ENCODE data around the gene ZBTB46.

Gene ZBTB46

GRCh38 chr20:63696306-63696627, 134.8 kb downstream of the ZBTB46 start:
- no peak for FAIRE-seq

DNA sequence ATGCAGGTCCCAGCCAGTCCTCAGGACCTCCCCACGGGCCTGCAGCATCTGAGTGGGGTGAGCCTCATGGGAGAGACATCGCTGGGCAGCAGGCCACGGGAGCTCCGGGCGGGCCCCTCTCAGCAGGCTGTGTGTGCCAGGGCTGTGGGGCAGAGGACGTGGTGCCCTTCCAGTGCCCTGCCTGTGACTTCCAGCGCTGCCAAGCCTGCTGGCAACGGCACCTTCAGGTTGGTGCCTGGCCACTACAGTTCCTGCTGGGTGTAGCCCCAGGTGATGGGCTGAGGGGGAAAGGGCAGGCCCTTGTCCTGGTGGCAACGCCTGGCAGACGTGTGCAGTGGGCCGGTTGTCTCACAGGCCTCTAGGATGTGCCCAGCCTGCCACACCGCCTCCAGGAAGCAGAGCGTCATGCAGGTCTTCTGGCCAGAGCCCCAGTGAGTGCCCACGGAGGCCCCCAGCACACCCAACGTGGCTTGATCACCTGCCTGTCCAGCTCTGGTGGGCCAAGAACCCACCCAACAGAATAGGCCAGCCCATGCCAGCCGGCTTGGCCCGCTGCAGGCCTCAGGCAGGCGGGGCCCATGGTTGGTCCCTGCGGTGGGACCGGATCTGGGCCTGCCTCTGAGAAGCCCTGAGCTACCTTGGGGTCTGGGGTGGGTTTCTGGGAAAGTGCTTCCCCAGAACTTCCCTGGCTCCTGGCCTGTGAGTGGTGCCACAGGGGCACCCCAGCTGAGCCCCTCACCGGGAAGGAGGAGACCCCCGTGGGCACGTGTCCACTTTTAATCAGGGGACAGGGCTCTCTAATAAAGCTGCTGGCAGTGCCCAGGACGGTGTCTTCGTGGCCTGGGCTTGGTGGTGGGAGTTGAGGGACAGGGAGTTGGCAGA, 135.4 kb downstream of the ZBTB46 start:
- TF ChIP-seq POLR2A (IDR thresholded peaks at IDR 0.05; ENCODE audit: low read depth, low read length), result no peak
- FAIRE-seq, result no peak
- no peak for DNase-seq (ENCODE audit: insufficient read length, low spot score)

More at GRCh38 chr20:63696306-63696627, 134.8 kb downstream of the ZBTB46 start:
- peak; percentile 42 for DNase-seq (ENCODE audit: insufficient read length, low spot score)
- no peak for TF ChIP-seq POLR2A (IDR thresholded peaks at IDR 0.05; ENCODE audit: low read depth, low read length)

DNA sequence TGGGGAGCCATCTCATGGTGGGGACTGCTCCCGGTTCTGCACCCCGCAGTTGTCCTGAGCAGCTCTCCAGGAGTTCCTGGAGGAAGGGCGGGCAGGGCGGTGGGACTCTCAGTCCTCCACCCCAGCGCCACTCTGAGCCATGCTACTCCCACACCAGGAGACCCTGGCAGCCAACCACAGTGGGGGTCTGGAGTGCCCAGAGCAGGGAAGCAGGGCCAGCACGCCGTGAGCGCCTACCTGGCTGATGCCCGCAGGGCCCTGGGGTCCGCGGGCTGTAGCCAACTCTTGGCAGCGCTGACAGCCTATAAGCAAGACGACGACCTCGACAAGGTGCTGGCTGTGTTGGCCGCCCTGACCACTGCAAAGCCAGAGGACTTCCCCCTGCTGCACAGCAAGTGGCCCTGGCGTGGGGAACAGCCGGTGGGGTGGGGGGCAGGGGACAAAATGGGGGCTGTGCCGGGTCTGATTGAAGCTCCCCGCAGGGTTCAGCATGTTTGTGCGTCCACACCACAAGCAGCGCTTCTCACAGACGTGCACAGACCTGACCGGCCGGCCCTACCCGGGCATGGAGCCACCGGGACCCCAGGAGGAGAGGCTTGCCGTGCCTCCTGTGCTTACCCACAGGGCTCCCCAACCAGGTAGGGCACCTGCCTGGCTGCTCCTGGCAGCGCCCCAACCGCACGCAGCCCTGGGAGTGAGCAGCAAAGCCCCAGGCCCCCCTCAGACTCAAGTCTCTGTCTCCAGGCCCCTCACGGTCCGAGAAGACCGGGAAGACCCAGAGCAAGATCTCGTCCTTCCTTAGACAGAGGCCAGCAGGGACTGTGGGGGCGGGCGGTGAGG, 136.3 kb downstream of the ZBTB46 start:
- TF ChIP-seq POLR2A (IDR thresholded peaks at IDR 0.05; ENCODE audit: low read depth, low read length), result no peak
- DNase-seq (ENCODE audit: insufficient read length, low spot score) (no peak), FAIRE-seq (no peak)

DNA sequence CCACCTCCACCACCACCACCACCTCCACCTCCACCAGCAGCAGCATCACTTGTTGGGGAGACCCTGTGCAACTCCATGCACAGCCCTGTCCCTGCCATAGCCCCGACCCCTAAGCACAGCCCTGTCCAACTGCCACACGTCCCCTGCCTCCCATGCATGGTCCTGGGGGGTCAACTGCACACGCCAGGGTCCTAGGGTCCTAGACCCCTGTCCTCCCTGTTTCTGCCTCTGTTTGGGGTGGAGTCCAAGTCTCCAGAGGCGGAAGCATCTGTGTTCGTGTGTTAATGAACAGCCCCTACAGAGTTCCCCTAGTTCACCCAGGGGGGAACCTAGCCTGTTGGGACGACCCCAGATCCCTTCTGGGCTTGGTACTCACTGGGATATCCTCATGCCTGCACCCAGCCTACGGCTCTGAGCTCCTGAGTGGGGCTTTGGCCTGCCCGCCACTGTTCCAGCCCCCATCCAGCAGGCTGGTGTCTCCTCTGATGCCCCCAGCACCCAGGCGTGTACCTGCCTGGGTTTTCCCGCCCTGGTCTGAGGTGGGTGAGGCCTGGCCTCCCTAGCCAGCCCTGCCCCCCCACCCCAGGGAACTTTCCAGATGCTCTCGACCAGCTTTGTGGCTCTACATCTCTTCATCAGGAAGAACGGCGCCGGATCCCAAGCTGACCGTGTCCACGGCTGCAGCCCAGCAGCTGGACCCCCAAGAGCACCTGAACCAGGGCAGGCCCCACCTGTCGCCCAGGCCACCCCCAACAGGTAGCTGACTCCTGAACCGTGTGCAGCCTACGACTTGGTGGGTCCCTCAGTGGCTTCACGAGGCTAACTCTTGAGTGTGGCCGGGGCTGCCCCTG, 137.1 kb downstream of the ZBTB46 start:
- TF ChIP-seq POLR2A (IDR thresholded peaks at IDR 0.05; ENCODE audit: low read depth, low read length), result no peak
- DNase-seq (ENCODE audit: insufficient read length, low spot score) (no peak), FAIRE-seq (no peak)

Measured in H54 (cell line).